CD14-positive monocyte (primary cell): Measurements from ENCODE around the gene ADGRE1. TPM values are rescaled to one million over a fixed set of nuclear protein-coding genes. Genes with fewer than 3 reads are reported as not detected.

Experiments used
- DNase-seq, 3 donors: peaks; one replicate each; pipeline ENCODE4 v3.0.0-alpha.2; 2011 to 2022
- H2AFZ ChIP-seq: 2 replicates; pipeline ENCODE4 v1.6.0; 2012; ENCODE audit warnings: mild to moderate bottlenecking, low read depth, low read length, inconsistent platforms; ENCODE audit not compliant: insufficient read depth, poor library complexity, severe bottlenecking
- H3K27ac ChIP-seq, 2 donors: 1 replicate in 1 of 2; 2 replicates in 1 of 2; pipeline ENCODE4 v1.5.1; 2012 to 2013; ENCODE audit warnings: low read length in 2 of 2, control low read depth in 1 of 2, inconsistent platforms in 1 of 2, low read depth in 1 of 2, mild to moderate bottlenecking in 1 of 2
- H3K27me3 ChIP-seq, 2 donors: one replicate each; pipeline versions ENCODE4 v1.6.0 to v1.6.1; 2011 to 2013; ENCODE audit warnings: low read length in 2 of 2; ENCODE audit not compliant: control insufficient read depth in 2 of 2, insufficient read depth in 2 of 2
- H3K36me3 ChIP-seq, 2 donors: replicated peaks in 1 of 2; 1 replicate in 1 of 2; 2 replicates in 1 of 2; pipeline versions ENCODE4 v1.5.1 to v1.6.1; 2012 to 2013; ENCODE audit warnings: low read length in 2 of 2, control low read depth in 1 of 2, inconsistent platforms in 1 of 2, mild to moderate bottlenecking in 1 of 2; ENCODE audit not compliant: insufficient read depth in 2 of 2, control insufficient read depth in 1 of 2
- H3K4me1 ChIP-seq, 2 donors: 1 replicate in 1 of 2; 2 replicates in 1 of 2; pipeline versions ENCODE4 v1.5.1 to v1.6.1; 2012 to 2013; ENCODE audit warnings: low read length in 2 of 2, control low read depth in 1 of 2, inconsistent platforms in 1 of 2, mild to moderate bottlenecking in 1 of 2, moderate library complexity in 1 of 2; ENCODE audit not compliant: insufficient read depth in 2 of 2, control insufficient read depth in 1 of 2
- H3K4me2 ChIP-seq: replicated peaks from 2 replicates; pipeline ENCODE3; 2012; ENCODE audit warnings: low read length, moderate library complexity, mild to moderate bottlenecking; ENCODE audit not compliant: poor library complexity, severe bottlenecking; ENCODE audit errors: extremely low read depth
- H3K4me3 ChIP-seq, 3 experiments: fragments of 200-600 bp in 1 of 3; sonication (generic) in 1 of 3; replicated peaks in 1 of 3; 1 replicate in 2 of 3; 2 replicates in 1 of 3; pipeline ENCODE4 v1.5.1; 2011 to 2013; ENCODE audit warnings: low read length in 3 of 3, mild to moderate bottlenecking in 3 of 3, control low read depth in 2 of 3, low read depth in 2 of 3, inconsistent platforms in 1 of 3, moderate library complexity in 1 of 3
- H3K79me2 ChIP-seq: 2 replicates; pipeline ENCODE4 v1.6.0; 2012; ENCODE audit warnings: mild to moderate bottlenecking, control low read depth, inconsistent platforms, low read length, moderate library complexity; ENCODE audit not compliant: insufficient read depth
- H3K9ac ChIP-seq: 2 replicates; pipeline ENCODE4 v1.6.0; 2017; ENCODE audit warnings: low read length, mild to moderate bottlenecking; ENCODE audit not compliant: insufficient read depth, poor library complexity, severe bottlenecking
- H3K9me3 ChIP-seq, 2 donors: replicated peaks in 1 of 2; 1 replicate in 1 of 2; 2 replicates in 1 of 2; pipeline versions ENCODE4 v1.5.1 to v1.6.1; 2012 to 2013; ENCODE audit warnings: low read length in 2 of 2, control low read depth in 1 of 2; ENCODE audit not compliant: control insufficient read depth in 1 of 2, insufficient read depth in 1 of 2
- H4K20me1 ChIP-seq: 2 replicates; pipeline ENCODE4 v1.6.0; 2012; ENCODE audit warnings: mild to moderate bottlenecking, low read length, control low read depth, moderate library complexity; ENCODE audit not compliant: insufficient read depth
- H3K27ac Mint-ChIP-seq, 7 donors: one replicate each; pipeline ENCODE4 v1.8.0; 2020; ENCODE audit warnings: mild to moderate bottlenecking in 7 of 7, mixed read lengths in 7 of 7, moderate library complexity in 6 of 7, inconsistent platforms in 2 of 7
- H3K27me3 Mint-ChIP-seq, 3 donors: one replicate each; pipeline ENCODE4 v1.8.0; 2021 to 2022; ENCODE audit warnings: low read depth in 3 of 3, mild to moderate bottlenecking in 3 of 3, mixed read lengths in 3 of 3, moderate library complexity in 3 of 3, inconsistent platforms in 1 of 3
- H3K36me3 Mint-ChIP-seq, 2 donors: one replicate each; pipeline ENCODE4 v1.8.0; 2020; ENCODE audit warnings: mixed read lengths in 2 of 2, inconsistent platforms in 1 of 2, mild to moderate bottlenecking in 1 of 2
- H3K4me1 Mint-ChIP-seq: one replicate; pipeline ENCODE4 v1.8.0; 2020; ENCODE audit warnings: mild to moderate bottlenecking, mixed read lengths
- H3K4me3 Mint-ChIP-seq, 2 donors: one replicate each; pipeline ENCODE4 v1.8.0; 2020; ENCODE audit warnings: mild to moderate bottlenecking in 2 of 2, mixed read lengths in 2 of 2, moderate library complexity in 1 of 2
- H3K9me3 Mint-ChIP-seq, 7 donors: one replicate each; pipeline ENCODE4 v1.8.0; 2020 to 2022; ENCODE audit warnings: mixed read lengths in 7 of 7, mild to moderate bottlenecking in 6 of 7, moderate library complexity in 6 of 7, inconsistent platforms in 2 of 7
- WGBS: methylation state at CpG from one replicate; pipeline ENCODE4 v1.1.5; 2013; ENCODE audit warnings: missing lambda C conversion rate; ENCODE audit not compliant: insufficient coverage; 5-methylcytosine and 5-hydroxymethylcytosine counted together
- intact Hi-C, 2 donors: fragments of 100-400 bp; cut with micrococcal nuclease; formaldehyde crosslinking; loops; one replicate each; pipeline versions ENCODE4 v1.15.0 to v1.15.1; 2023
- polyA plus RNA-seq, 3 donors: library from polyadenylated mRNA; depleted of rRNA in 1 of 3; unstranded in 2 of 3; stranded (reverse) in 1 of 3; fragments of 300-500 nt in 2 of 3; fragments of >200 nt in 1 of 3; fragmentation: Illumina TruSeq in 2 of 3; gene quantifications; 1 replicate in 2 of 3; 2 replicates in 1 of 3; pipeline ENCODE4 v1.2.3, GENCODE V29; 2012 to 2021
- TF ChIP-seq, protein P1 (sequence below): fragments of 200-600 bp; IDR thresholded peaks from one replicate; pipeline ENCODE4 v1.8.0; 2022; ENCODE audit warnings: antibody characterized with exemption, mild to moderate bottlenecking

ADGRE1 gene
- polyA plus RNA-seq, 3 donors, result 13.9 to 37.7 (median 21.6) TPM

DNA sequence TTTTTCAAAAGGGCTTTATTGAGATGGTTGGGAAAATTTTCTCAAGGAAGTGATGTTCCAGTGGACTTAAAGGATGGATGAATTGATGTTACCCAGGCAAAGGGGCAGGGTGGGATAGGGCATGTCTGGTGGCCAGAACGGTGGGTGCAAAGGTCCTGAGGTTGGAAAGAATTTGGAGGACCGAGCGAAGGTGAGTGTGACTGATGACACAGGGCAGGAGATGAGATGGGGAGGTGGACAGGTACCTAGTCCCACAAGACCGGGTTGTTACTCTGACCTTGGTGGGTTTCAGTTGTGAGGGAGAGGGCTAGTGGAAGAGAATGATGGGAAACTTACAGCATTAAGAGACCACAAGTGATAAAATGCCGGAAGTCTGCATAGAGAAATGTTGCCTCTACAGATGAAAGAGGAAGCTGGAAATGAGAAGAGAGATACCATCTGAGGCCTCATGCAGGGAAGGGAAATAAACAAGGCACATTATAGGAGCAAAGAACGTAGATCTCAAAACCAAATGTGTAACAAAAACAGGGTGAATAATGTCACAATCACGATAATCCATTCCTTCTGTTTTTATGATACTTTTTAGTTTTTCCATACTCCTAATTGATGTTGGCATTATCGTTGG is 4.5 kb downstream of the ADGRE1 start:
- Histone ChIP-seq H3K27me3 (no peaks in the 10 kb centered on the region), H3K27ac (peak overlapping the region; percentile 37 to 79), H3K9ac (no peak overlapping the region), H3K4me1 (peaks cover 62 to 69% of the 10 kb centered on the region in 2 donors), H3K4me3 (peak overlapping the region in 1 of 3 experiments; percentile 49), H3K9me3 (peaks cover 10 to 18% of the 10 kb centered on the region in 2 donors), H4K20me1 (no peaks in the 10 kb centered on the region), H2AFZ (peak overlapping the region; percentile 76), H3K36me3 (peaks cover 2 to 28% of the 10 kb centered on the region in 2 donors), H3K4me2 (peak overlapping the region; percentile 56), H3K79me2 (peaks cover 5% of the 10 kb centered on the region)
- peaks cover 43 to 64% of the 10 kb centered on the region in 2 donors for H3K36me3 Mint-ChIP-seq
- peaks cover 15 to 24% (median 22%) of the 10 kb centered on the region in 7 donors for H3K9me3 Mint-ChIP-seq
- TF ChIP-seq, protein P1, sequence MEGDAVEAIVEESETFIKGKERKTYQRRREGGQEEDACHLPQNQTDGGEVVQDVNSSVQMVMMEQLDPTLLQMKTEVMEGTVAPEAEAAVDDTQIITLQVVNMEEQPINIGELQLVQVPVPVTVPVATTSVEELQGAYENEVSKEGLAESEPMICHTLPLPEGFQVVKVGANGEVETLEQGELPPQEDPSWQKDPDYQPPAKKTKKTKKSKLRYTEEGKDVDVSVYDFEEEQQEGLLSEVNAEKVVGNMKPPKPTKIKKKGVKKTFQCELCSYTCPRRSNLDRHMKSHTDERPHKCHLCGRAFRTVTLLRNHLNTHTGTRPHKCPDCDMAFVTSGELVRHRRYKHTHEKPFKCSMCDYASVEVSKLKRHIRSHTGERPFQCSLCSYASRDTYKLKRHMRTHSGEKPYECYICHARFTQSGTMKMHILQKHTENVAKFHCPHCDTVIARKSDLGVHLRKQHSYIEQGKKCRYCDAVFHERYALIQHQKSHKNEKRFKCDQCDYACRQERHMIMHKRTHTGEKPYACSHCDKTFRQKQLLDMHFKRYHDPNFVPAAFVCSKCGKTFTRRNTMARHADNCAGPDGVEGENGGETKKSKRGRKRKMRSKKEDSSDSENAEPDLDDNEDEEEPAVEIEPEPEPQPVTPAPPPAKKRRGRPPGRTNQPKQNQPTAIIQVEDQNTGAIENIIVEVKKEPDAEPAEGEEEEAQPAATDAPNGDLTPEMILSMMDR, result no peak
- WGBS, result 5% methylated on average over 4 of the region's 8 CpGs
- peaks cover 67% of the 10 kb centered on the region for H3K4me1 Mint-ChIP-seq
- peak in 2 of 3 donors; percentile 49 to 57 for DNase-seq
- peak overlapping the region; percentile 89 to 95 (median 92) for H3K27ac Mint-ChIP-seq
- H3K27me3 Mint-ChIP-seq, result peaks cover 0 to 2% (median 0%) of the 10 kb centered on the region in 3 donors
- H3K4me3 Mint-ChIP-seq, result peak overlapping the region; percentile 11 to 85
- intact Hi-C loops, result no loop called here

- Mint-ChIP-seq H3K36me3 (peaks cover 62 to 83% of the 10 kb centered on the region in 2 donors), H3K4me3 (no peak overlapping the region), H3K9me3 (peaks cover 27 to 40% (median 35%) of the 10 kb centered on the region in 7 donors), H3K4me1 (peaks cover 45% of the 10 kb centered on the region), H3K27me3 (peaks cover 0 to 2% (median 0%) of the 10 kb centered on the region in 3 donors), H3K27ac (peak overlapping the region in 1 of 7 donors; percentile 6)
- Histone ChIP-seq H3K4me3 (no peak overlapping the region), H3K27me3 (no peaks in the 10 kb centered on the region), H2AFZ (no peak overlapping the region), H4K20me1 (no peaks in the 10 kb centered on the region), H3K79me2 (no peaks in the 10 kb centered on the region), H3K36me3 (peaks cover 18 to 53% of the 10 kb centered on the region in 2 donors), H3K4me2 (no peak overlapping the region), H3K9me3 (peaks cover 14 to 31% of the 10 kb centered on the region in 2 donors), H3K9ac (no peak overlapping the region), H3K4me1 (peaks cover 44 to 45% of the 10 kb centered on the region in 2 donors), H3K27ac (no peak overlapping the region)
- intact Hi-C loops, result no loop called here
- TF ChIP-seq, protein P1, result no peak
- 100% methylated on average over 1 of the region's 1 CpG for WGBS
- no peak for DNase-seq
These were observed 6.9 kb downstream of the ADGRE1 start for GRCh38 chr19:6894313-6894712.
